ENCODE results near the gene CYTH1.

The CYTH1 gene

DNA sequence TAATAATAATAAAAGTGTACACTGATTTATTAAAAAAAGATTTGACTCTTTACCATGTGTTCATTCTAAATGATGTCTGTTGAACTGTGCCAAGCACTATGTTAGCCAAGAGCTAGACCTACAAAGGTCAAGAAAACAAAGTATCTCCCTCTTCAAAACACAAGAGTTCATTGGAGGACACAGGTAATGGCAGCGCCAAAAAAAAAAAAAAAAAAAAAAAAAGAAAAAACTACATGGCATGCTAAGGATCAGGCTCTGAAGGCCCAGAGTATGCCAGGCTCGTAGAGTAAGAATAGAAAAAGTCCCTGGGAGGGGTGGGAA, 35.2 kb downstream of the CYTH1 start:
- no peak for TF ChIP-seq GATA3 (IDR thresholded peaks at IDR 0.05; ENCODE audit: low read depth, low read length)
- no peak for TF ChIP-seq GATA2 (IDR thresholded peaks at IDR 0.05; ENCODE audit: low read depth, low read length)

DNA sequence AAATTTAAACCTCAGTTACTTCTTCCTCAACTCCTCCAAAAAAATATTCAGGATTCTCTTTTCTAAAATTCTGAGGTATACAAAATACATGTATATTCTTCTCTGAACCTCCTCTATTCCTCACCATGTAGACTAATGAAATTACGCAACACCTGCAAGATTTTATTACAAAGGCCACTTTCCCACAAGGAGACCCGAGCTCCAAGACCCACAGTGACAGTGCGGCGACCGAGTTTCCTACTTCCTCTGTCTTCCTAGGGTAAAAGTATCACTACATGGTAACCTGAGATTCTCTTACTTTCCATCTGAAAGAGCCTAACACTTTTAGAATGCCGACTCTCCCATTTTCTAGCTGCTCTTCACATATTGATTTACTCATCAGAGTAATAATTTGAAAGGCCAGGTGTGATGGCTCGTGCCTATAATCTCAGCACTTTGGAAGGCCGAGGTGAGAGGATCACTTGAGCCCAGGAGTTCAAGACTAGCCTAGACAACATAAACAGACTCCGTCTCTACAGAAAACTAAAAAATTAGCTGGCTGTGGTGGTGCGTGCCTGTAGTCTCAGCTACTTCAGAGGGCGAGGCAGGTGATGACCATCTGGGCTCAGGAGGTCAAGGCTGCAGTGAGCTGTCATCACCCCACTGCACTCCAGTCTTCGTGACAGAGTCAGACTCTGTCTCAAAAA, 35.7 kb downstream of the CYTH1 start:
- TF ChIP-seq GATA3 (IDR thresholded peaks at IDR 0.05; ENCODE audit: low read depth, low read length): no peak
- no peak for TF ChIP-seq GATA2 (IDR thresholded peaks at IDR 0.05; ENCODE audit: low read depth, low read length)

DNA sequence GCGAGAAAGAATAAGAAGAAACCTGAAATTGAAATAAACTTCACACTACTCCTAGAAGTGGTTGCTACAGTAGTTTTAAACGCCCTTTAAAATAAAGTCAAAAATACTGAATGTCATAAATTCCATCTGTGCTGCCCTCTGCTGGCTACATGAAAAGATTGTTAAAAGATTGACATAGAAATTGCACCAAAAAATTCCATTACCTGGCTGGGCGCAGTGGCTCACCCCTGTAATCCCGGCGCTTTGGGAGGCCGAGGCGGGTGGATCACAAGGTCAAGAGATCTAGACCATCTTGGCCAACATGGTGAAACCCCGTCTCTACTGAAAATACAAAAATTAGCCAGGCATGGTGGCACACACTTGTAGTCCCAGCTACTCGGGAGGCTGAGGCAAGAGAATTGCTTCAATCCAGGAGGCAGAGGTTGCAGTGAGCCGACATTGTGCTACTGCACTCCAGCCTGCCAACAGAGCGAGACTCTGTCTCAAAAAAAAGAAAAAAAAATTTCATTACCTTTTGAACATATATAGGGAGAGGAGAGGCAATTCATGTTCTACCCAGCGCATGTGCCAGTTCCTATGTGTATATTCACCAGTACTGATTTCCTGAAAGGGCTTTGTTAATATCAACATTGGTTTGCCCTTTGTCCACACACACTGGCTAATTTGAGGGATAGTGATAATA, 36.5 kb downstream of the CYTH1 start:
- TF ChIP-seq GATA3 (IDR thresholded peaks at IDR 0.05; ENCODE audit: low read depth, low read length) (no peak), GATA2 (IDR thresholded peaks at IDR 0.05; ENCODE audit: low read depth, low read length) (no peak)

DNA sequence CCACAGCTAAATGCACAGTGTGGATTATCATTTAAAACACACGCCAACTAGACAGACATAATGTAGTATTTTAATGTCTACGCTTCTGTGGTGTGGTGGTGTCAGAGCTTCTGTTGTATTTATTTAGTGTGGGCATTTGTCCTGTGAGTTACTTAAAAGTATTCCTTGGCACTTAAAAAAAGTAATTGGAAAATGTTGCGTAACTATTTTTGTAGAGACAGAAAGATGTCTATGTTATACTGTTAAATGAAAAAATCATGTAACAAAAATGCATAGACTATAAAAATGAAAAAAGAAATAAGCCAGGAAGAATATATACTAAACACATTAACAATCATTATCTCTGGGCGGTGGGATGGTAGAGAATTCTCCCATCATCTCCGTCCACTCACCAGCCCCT, 39.2 kb downstream of the CYTH1 start:
- TF ChIP-seq GATA2 (IDR thresholded peaks at IDR 0.05; ENCODE audit: low read depth, low read length) (no peak), GATA3 (IDR thresholded peaks at IDR 0.05; ENCODE audit: low read depth, low read length) (no peak)

DNA sequence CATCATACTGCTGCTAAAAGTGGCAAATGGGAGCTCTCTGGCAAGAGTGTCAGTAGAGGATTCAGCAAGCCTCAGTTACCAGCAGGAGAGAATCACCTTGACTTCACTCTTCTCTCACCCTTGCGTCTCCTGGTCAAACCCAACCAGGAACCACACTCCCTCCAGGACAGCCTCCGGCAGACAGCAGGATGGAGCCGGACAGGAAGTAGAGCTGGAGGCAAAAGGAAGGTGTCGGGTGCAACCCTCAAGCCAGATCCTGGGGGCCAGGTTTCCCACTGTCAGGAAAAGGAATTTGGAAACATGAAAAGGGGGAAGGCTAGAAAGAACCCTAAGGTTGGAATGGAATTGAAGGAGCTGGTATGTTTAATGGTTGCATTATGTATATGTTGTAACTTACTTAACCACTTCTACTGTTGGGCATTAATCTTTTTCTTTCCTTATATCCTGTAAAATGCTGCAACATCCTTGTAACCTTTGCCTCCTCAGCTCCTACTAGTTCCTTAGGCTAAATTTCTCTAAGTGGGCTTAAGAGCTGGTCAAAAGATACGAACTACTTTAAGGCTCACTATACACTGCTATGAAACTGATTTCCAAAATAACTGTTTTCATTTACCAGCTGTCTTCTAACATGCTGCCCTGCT, 40.3 kb downstream of the CYTH1 start:
- TF ChIP-seq GATA2 (IDR thresholded peaks at IDR 0.05; ENCODE audit: low read depth, low read length): no peak
- no peak for TF ChIP-seq GATA3 (IDR thresholded peaks at IDR 0.05; ENCODE audit: low read depth, low read length)

DNA sequence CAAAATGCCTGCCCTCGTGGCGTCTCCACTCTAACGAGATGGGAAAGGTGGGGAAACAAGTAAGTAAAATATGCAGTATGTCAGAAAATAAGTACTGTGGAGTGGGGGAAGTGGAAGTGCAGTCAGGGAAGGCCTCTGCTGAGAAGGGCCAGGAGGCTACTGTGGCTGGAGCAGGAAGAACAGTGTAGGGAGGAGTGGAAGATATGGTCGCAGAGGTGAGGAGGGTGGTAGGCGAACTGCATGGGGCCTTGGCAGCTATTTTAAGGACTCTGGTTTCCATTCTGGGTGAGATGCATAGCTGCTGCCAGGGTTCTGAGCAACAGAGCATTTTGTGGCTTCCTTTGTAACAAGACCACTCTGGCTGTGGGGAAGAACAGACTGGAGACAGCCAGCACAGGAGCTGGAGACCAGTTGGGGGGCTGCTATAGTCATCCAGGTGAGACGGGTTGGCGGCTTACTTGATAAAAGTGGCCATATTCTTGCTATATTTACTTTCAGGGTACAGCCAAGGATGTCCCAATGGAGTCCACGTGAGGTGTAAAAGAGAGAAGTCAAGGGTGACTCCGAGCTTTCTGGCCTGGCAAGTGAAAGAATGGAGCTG, 42.6 kb downstream of the CYTH1 start:
- TF ChIP-seq GATA3 (IDR thresholded peaks at IDR 0.05; ENCODE audit: low read depth, low read length) (no peak), GATA2 (IDR thresholded peaks at IDR 0.05; ENCODE audit: low read depth, low read length) (no peak)

DNA sequence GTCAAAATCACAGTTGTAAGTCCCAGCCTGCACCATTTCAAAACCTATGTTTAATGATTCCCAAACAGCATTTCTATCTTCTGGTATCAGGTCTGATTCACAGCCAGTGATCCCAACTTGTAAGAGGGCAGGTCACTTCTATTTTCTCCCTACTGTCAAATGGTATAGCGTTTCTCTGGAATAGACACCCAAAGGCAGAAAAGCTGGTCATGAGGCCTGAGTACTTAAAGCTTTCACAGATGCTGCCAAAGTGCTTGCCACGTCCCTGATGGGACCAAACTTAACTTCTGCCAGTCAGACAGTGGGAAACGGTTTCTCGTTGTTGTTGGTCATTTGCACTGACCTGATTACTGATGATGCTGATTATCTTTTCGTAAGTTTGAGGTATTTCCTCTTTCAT, 43.4 kb downstream of the CYTH1 start:
- TF ChIP-seq GATA2 (IDR thresholded peaks at IDR 0.05; ENCODE audit: low read depth, low read length): no peak

DNA sequence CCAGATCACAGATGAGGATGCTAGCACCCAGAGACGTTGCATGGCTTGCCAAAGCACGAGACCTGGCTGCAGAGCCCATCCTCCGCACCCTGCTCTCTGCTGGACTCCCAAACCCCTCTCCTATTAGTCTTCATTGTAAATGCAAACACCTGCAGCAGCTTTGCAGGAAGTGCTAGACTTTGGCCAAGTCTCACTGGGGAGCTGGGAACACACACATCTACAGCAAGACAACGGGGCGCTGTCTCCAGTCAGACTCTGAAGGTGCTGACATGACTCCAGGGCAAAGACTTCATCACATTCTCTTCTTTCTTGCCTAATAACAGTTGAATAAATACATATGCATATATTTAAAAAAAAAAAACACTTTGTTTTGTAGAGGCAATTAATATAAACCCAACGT, 43.8 kb downstream of the CYTH1 start:
- no peak for TF ChIP-seq GATA2 (IDR thresholded peaks at IDR 0.05; ENCODE audit: low read depth, low read length)
- TF ChIP-seq GATA3 (IDR thresholded peaks at IDR 0.05; ENCODE audit: low read depth, low read length): no peak

DNA sequence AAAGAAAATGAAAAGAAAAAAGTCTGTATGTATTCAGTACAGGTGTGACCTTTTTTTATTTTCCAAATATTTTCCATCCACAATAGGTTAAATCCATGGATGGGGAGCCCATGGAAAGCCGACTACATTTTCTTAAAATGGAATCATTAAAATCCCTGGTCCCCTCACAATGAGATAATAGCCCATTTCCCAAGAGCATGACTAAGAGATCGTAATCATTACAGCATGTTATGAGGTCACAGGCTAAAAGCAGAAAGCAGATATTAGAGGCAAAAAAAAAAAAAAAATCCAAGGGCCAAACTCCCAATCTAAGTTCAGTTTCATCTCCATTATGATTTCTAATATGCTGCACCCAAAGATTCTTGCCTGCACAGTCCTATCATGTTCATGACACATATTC, 44.7 kb downstream of the CYTH1 start:
- TF ChIP-seq GATA2 (IDR thresholded peaks at IDR 0.05; ENCODE audit: low read depth, low read length) (peak; percentile 86), GATA3 (IDR thresholded peaks at IDR 0.05; ENCODE audit: low read depth, low read length) (peak; percentile 93)

DNA sequence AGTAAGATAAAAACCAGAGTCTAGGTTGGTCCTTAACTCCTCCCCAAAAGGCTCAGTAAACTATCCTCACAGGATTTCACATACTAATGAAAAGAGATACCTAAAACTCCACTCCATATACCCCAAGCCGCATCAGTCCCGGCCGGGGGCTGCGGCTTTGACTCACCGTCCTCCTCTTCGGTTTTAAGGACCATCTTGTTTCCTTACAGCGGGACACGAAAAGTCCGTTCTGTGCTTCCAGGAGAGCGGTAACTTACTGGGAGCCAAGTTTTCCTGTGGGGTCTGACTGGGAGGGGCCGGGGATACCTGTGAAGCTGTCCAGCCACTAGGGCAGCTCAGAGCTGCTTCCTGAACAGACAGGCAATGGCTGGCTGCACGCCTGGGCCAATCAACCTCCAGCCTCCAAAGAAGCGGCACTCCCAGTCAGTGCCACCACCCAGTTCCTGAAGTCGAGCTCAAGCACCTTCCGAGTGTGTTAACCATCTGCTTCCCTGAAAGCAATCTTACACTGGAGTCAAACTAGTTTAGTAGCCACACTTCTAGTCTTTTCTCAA, 45.5 kb downstream of the CYTH1 start:
- TF ChIP-seq GATA2 (IDR thresholded peaks at IDR 0.05; ENCODE audit: low read depth, low read length) (no peak), GATA3 (IDR thresholded peaks at IDR 0.05; ENCODE audit: low read depth, low read length) (no peak)

DNA sequence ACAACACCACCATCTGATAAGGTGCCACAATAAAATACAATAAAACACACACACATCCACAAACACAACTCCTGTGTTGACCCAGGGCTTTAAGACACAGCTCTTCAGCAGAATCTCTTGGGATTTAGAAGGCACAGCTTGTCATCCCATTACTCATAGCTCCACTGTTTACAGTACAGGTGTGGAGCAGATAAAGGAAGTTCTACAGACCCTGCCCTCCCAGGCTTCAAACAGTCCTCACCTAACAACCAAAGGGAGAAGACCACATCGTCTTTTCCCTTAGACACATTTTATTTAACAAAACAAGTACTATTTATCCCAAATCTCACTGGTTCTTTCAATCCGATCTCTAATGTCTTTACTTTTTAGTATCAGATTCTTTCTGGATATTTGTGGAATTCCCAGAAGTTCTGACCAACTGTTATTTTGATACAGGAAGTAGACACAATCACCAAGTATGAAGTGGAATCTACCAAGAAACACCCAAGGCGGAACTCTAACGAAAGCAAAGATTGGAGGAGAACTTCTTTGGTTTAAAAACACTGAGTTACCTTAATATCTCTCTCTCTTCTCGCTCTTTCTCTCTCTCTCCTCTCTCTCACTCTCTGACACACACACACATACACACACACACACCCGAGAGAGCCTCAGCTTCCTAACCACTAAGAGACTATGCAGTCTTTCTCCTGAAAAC, 46.1 kb downstream of the CYTH1 start:
- TF ChIP-seq GATA3 (IDR thresholded peaks at IDR 0.05; ENCODE audit: low read depth, low read length): no peak
- TF ChIP-seq GATA2 (IDR thresholded peaks at IDR 0.05; ENCODE audit: low read depth, low read length): no peak

DNA sequence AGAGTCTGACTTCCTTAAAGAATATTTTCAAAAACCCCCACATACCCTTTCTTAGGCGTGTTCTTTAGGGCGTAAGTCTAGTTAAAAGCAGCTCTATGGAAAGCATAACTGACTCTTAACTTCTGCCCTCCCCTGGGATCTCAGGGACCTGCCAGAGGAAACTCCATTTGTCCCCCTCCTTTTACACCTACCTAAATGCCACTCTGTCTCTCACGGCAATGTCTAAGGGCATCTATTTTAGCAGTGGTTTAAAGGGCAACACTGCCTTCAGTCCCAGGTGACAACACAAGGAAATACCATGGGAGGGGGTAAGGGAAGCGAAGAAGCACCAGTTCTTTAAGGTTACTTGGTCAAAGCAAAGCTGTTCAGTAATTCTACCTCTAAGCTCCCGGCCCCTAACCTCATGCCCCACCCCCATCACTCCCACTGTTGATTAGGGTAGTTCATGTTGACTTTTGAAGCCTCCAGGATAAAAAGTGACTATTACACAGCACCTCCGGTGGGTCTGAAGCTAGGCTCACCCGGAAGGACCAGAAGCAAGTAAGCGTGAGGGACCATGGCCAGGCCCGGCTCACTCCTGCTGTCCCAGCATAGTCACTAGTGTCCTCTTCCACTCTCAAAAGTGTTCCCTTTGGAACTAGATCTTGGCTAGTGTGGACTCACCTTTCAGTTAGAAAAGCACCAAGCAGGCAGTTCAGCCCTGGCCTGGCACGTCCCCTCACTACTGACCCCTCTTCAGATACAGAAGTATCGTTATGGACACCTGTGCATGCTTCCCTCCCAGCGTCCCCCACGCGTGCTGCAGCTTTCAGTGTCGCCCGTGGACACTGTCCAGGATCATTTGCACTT, 47.1 kb downstream of the CYTH1 start:
- no peak for TF ChIP-seq GATA2 (IDR thresholded peaks at IDR 0.05; ENCODE audit: low read depth, low read length)
- TF ChIP-seq GATA3 (IDR thresholded peaks at IDR 0.05; ENCODE audit: low read depth, low read length): no peak

DNA sequence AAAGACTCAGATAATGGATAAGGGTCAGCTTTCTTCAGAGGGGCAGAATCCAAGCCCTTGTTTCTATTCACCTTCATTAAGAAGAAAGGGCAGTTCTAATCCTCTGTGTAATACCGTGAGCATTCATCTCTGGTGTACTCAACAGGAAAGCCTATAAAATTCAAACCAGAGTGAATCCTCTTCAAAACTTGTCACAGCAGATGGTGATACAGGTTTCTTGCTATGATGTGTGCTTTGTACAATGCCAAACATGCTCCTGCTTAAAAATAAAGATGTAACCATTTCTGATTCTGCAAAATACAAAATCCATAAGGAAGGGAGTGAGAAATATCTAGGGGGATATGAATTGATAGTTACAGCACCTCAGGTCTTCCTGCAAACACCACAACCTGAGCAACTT, 49.7 kb downstream of the CYTH1 start:
- TF ChIP-seq GATA3 (IDR thresholded peaks at IDR 0.05; ENCODE audit: low read depth, low read length) (no peak), GATA2 (IDR thresholded peaks at IDR 0.05; ENCODE audit: low read depth, low read length) (no peak)

Measured in SH-SY5Y (cell line).